DMS79 (cell line): ENCODE data around the gene COX6A1.
"Not testable (repeated sequence)": the region's sequence is repeated elsewhere in the genome, so short reads cannot be mapped to it uniquely, and the experiment has no call there.

ENCODE experiments used
- DNase-seq: peaks from one replicate; lab custom pipeline; 2025; lab: John Stamatoyannopoulos, UW

COX6A1 gene

GRCh38 chr12:120428597-120429229, 9.2 kb upstream of the COX6A1 start:
- DNase-seq: no peak

DNA sequence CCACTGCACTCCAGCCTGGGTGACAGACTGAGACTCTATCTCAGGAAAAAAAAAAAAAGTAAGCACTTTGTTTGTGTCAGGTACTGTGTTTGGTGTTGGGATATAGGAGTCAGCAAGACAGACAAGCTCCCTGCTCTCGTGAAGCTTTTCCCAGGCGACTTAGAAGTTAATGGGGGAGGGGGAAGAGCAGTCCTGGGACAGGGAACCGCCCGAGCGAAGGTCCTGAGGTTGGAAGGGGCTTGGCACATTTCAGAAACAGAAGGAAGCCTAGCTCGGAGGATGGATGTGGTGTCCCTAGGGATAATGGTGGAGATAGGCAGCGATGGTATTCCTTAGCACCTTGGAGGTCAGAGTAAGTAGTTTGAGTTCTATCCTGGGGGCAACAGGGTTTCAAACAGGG, 8.5 kb upstream of the COX6A1 start:
- DNase-seq: no peak

DNA sequence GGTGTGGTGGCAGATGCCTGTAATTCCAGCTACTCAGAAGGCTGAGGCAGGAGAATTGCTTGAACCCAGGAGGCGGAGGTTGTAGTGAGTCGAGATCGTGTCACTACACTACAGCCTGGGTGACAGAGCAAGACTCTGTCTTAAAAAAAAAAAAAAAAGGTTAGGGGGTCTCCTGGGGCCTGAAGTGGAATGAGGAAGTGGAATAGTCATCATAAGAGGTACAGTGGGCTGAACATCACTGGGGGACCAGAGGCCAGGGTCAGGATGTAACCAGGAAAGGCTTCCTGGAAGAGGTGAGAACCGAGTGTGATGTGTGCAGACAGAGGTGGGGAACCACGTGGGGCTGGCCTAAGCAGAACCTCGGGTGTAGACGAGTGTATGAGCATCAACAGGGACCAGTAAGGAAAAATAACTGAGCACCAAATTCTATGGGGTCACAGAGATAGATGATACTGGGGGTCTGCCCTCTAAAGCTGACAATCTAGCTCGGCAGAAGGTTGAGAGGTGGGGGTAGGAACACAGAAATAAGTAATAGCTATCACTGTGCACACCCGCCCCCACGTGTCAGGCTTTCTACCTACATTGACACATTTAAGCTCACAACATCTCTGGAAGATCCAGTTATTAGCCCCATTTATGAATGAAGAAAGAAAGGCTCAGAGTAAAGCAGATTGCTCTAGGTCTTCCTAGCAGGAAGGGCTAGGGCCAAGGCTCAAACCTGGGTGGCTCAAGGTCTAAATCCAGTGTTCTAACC, 5.0 kb upstream of the COX6A1 start:
- no peak for DNase-seq

- DNase-seq: no peak
Observed at GRCh38 chr12:120438495-120439198, 734 bp downstream of the COX6A1 start.

- peak; percentile 14 for DNase-seq
Observed at GRCh38 chr12:120439646-120440247, 1.8 kb downstream of the COX6A1 start.

DNA sequence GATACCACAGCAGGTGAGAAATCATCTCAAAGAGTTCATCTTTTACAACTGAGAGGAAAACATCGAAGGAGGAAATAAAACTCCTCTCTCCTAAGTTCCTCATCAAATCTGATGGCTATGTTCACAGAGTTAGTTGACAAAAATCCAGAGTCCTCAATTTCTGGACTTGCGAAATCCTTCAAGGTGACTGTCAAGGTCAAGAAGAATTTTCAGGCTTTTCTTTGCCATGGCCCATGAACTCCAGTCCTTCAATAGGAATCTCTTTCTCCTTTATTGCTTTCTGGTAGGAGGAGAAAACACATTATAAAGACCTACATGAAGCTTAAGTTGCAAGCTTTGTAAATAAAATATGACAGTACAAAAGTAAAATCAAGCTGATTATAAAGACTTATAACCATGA, 6.8 kb downstream of the COX6A1 start:
- no peak for DNase-seq

- DNase-seq: peak; percentile 64
Observed at GRCh38 chr12:120445911-120446843, 8.3 kb downstream of the COX6A1 start, which contains the start of the genes GATC and TRIAP1. TSS of gene GATC (plus strand) at chr12:120446444. CDS start at chr12:120446481, 37 bp downstream. TSS of gene TRIAP1 (minus strand) at chr12:120446384. CDS start at chr12:120446372, 12 bp downstream.

- DNase-seq: not testable (repeated sequence)
Observed at GRCh38 chr12:120446844-120447178, 8.9 kb downstream of the COX6A1 start.

DNA sequence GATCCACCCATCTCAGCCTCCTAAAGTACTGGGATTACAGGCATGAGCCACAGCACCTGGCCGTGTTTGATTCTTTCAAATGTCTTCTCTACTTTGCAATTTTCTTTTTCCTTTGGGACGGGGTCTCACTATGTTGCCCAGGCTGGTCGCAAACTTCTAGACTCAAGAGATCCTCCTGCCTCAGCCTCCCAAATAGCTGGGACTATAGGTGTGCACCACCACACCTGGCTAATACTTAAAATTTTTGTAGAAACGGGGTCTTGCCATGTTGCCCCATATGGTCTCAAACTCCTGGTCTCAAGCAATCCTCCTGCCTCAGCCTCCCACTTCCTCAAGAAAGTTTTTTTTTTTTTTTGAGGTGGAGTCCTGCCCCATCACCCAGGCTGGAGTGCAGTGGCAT, 10.1 kb downstream of the COX6A1 start:
- DNase-seq: no peak

GRCh38 chr12:120452524-120452923, 14.6 kb downstream of the COX6A1 start:
- DNase-seq: not testable (repeated sequence)

DNA sequence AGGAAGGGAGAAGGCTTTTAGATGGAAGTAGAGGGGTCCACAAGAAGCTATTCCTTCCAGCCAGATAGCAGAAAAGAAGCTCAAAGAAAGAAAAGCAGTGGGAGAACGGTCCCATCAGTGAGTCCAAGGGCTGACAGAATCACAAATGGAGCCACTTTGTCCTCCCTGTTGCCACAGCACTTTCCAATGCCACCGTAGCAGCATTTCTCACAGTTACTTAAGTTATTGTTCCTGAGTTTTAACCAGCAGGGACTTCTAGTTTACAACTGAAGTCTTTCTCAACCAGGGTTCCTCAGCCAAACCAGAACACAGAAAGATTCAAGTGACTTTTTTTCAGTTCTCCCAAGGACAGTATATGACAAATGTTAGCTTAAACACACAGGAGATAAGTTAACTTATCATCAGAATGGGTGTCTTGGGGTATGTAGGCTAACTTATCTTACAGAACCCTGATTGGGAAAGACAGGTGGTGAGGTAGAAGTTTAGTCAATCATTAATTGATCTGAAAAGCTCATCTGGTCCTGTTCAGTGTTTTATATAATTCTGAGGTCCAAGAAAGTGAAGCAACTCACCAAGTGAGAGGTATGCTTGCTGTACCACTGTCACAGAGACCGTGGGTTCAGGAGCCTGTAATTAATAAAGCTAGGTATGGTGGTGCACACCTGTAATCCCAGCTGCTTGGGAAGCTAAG, 15.3 kb downstream of the COX6A1 start:
- DNase-seq: no peak

DNA sequence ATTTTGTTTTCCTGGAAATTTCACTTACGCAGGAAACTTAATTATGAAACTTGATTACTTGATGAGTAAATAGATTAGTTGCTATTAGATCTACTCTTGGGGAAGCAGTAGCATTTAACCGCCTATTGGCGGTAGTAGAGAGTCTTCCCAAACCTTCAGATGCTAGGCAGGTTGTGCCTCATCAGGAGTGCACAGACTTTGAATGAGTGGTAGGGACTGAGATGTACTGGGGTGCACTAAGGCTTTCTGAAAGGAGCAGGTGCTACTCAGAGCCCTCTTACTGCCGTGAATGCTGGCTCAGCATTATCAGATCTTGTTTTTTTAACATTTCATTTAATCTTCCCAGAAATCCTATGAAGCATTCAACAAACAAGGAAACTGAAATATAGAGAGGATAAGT, 16.1 kb downstream of the COX6A1 start:
- no peak for DNase-seq

DNA sequence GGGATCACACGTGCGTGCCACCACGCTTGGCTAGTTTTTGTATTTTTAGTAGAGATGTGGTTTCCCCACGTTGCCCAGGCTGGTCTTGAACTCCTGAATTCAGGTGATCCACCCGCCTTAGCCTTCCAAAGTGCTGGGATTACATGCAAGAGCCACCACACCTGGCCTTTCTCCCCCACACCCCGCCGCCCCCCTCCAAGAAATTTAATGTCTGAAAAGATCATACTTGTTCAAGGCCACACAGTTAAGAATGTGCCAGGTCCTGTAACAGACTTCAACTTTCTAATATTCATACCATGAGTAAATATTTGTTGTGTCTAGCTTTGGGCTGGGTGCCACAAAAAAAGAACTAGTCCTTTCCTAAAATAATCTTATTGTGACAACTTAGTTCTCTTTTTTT, 17.4 kb downstream of the COX6A1 start:
- no peak for DNase-seq

- no peak for DNase-seq
Observed at GRCh38 chr12:120457133-120457532, 19.2 kb downstream of the COX6A1 start.

DNA sequence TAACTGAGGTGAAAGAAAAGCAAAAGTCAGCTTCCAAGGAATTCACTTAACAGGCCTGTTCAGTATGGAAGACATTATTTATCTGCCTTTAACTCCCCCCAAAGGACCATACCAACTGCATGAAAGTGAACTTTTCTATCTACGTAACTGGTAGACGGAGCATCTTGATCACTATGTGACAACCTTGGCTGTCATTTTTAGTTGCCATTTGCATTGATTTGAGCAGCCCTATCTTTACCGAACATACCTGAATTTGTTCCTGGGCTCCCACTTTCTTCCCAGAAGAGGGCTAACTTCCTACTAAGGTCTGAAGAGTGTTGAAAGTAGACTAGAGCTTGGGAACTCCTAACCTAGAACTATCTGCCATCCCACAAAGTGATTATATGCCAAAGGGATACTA, 22.2 kb downstream of the COX6A1 start:
- no peak for DNase-seq

DNA sequence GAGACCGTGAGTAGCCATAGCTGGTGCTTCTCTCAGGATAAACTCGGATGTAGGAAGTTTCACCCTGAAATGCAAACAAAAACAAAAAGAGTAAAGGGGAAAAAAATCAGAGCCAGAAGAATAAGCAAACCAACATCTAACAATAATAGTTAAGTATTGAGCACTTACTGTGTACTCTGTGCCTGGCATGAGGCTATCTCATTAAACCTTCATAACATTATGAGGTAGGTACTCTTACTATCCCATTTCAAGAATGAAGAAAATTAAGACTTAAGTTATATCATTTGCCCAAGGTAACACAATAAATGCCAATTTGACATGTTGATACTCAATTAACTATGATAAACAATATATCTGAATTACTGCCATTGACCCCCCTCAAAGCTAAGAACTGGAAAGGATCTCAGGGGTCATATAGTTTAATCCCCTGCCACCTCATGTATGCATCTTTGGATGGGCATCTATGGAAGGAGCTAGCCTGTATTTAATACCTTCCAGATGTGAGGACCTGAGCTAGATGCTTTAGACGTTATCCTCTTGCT, 24.3 kb downstream of the COX6A1 start:
- no peak for DNase-seq

DNA sequence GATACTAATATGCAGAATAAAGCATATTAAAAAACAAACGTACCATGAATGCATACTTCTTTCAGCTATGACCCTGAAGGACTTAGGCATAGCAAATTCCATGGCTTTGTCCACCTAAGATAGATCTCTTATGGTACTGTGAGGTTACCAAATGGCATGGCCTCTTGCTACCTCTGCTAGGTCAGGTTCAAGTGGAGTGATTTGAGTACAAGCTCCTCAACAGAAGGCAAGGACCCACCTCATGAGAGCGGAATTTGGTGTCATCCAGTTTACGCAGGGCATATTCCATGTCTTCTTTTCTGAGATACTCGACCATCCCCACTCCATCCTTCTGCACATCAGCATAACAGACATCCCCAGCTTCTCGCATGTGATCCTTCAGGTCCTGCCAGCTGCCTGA, 25.8 kb downstream of the COX6A1 start:
- no peak for DNase-seq

DNA sequence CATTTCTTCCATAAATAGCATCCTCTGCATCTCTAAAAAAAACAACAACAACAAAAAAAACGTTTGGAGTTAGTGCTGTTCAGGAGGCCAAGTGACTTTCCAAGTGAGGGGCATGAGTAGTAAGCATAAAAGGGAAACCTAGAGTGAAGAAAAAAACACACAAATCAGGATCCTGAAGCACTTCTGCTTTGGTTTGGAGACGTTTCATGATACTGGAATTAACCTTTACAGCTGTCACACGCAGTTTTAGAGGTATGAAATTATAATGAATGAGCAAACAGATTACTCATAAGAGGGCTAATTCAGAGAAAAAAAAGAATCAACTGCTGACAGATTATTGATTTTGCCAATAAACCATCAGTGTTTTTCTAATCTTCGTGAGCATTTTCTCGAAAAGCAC, 27.8 kb downstream of the COX6A1 start:
- no peak for DNase-seq

DNA sequence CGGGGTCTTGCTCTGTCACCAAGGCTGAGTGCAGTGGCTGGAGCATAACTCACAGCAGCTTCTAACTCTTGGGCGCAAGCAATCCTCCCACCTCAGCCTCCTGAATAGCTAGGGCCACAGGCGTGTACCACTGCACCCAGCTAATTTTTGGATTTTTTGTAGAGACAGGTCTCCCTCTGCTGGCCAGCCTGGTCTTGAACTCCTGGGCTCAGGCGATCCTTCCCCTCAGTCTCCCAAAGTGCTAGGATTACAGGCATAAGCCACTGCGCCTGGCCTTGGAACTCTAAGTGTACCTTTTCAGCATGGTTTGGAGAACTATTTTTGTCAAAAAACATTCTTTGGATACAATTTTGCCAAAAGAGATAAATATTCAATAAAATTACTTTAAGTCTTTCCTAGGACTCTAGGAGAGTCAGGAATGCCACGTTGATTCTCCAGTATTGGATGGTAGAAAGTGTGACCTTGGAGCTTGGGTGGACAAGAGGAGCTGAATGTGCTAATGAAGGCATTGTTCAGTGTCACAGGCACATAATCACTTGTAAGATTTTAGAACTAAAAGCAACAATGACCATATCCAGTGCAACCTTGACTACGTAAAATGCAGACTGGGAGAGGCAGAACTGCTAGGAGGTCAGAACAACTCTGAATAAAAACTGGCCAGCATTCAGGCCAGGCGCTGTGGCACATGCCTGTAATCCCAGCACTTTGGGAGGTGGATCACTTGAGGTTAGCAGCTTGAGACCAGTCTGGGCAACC, 28.8 kb downstream of the COX6A1 start:
- DNase-seq: no peak

- DNase-seq: no peak
Observed at GRCh38 chr12:120467439-120467838, 29.5 kb downstream of the COX6A1 start.
